ENCODE results near the gene CDK5. TPM values are rescaled to one million over a fixed set of nuclear protein-coding genes. Genes with fewer than 3 reads are reported as not detected.

Gene CDK5
- total and polyA plus RNA-seq, 2 of the 13 experiments (the other 11 are each of a cell fraction or from before 2014, with no cell fraction given), result 16.4 to 21.3 TPM

GRCh38 chr7:151085691-151086620, 28.3 kb upstream of the CDK5 start, which contains the start of gene AGAP3 (continued):
- TF ChIP-seq PAXIP1 (CRISPR knock-in tag; conservative IDR thresholded peaks at IDR 0.05) (peak; percentile 46), NFE2L1 (CRISPR knock-in tag; IDR thresholded peaks at IDR 0.05; ENCODE audit: borderline replicate concordance) (no peak), PHF21A (CRISPR knock-in tag; IDR thresholded peaks at IDR 0.05) (peak; percentile 20; the same call in 1 of the 2 replicates), POLR2AphosphoS5 (IDR thresholded peaks at IDR 0.05; ENCODE audit: low read depth, low read length) (peak; percentile 82), ZNF691 (CRISPR knock-in tag; IDR thresholded peaks at IDR 0.05; ENCODE audit: borderline replicate concordance, low read depth) (peak; percentile 79; the same call in 1 of the 2 replicates), REXO4 (CRISPR knock-in tag; IDR thresholded peaks at IDR 0.05; ENCODE audit: borderline replicate concordance) (no peak), NKX3-1 (CRISPR knock-in tag; IDR thresholded peaks at IDR 0.05) (0 out of 2 replicates have a peak, but pooled peaks have one; percentile 20), ZNF704 (CRISPR knock-in tag; IDR thresholded peaks at IDR 0.05; ENCODE audit: borderline replicate concordance) (no peak), HNRNPLL (IDR thresholded peaks at IDR 0.05; ENCODE audit: low read depth, low read length, poor library complexity, severe bottlenecking) (peak; percentile 59), BRF2 (CRISPR knock-in tag; IDR thresholded peaks at IDR 0.05) (no peak), IRF9 (CRISPR knock-in tag; IDR thresholded peaks at IDR 0.05; ENCODE audit: borderline replicate concordance) (peak; percentile 76; the same call in 1 of the 2 replicates), ZFP90 (CRISPR knock-in tag; IDR thresholded peaks at IDR 0.05; ENCODE audit: borderline replicate concordance) (peak; percentile 84; the same call in 1 of the 2 replicates), ZNF44 (CRISPR knock-in tag; IDR thresholded peaks at IDR 0.05) (peak; percentile 45; the same call in 1 of the 2 replicates), MXI1 (IDR thresholded peaks at IDR 0.05; ENCODE audit: borderline replicate concordance, low read depth, low read length) (peak; percentile 59; the same call in 1 of the 3 replicates), FOXA1 (IDR thresholded peaks at IDR 0.05) (no peak), FOXA1 (CRISPR knock-in tag; IDR thresholded peaks at IDR 0.05) (0 out of 2 replicates have a peak, but pooled peaks have one; percentile 6), WIZ (CRISPR knock-in tag; IDR thresholded peaks at IDR 0.05) (no peak), ZIK1 (CRISPR knock-in tag; IDR thresholded peaks at IDR 0.05; ENCODE audit: borderline replicate concordance, low read depth) (no peak; the same call in 1 of the 2 replicates), MAFK (conservative IDR thresholded peaks at IDR 0.05 in 1 of 2, IDR thresholded peaks at IDR 0.05 in 1 of 2; ENCODE audit: low read length in 2 of 2) (no peak), PLRG1 (conservative IDR thresholded peaks at IDR 0.05) (no peak), KMT2B (CRISPR knock-in tag; IDR thresholded peaks at IDR 0.05) (no peak)

Measured in HepG2 (cell line).